K562 (cell line): ENCODE data around the gene OR56B1.

Experiments
- CTCF ChIP-seq, 3 experiments: IDR thresholded peaks in 2 of 3; conservative IDR thresholded peaks in 1 of 3; 2 replicates each; pipeline ENCODE4 v1.5.1; 2011 to 2012; ENCODE audit warnings: low read length in 3 of 3, mild to moderate bottlenecking in 3 of 3, control low read depth in 2 of 3, improper control_type of control experiment in 1 of 3, inconsistent platforms in 1 of 3, low read depth in 1 of 3, mixed read lengths in 1 of 3, moderate library complexity in 1 of 3; ENCODE audit not compliant: insufficient read depth in 2 of 3
- ERF ChIP-seq: fragments of 450-650 bp; formaldehyde crosslinking; IDR thresholded peaks from 2 replicates; pipeline ENCODE4 v1.4.0; 2020; ENCODE audit warnings: mild to moderate bottlenecking, mixed read lengths
- JUN ChIP-seq, 2 experiments: sonication (generic) in 1 of 2; formaldehyde crosslinking in 1 of 2; IDR thresholded peaks; 2 replicates each; pipeline versions ENCODE4 v1.6.1 to v1.8.0; 2012 to 2022; ENCODE audit warnings: borderline replicate concordance in 2 of 2, mild to moderate bottlenecking in 2 of 2, improper control_type of control experiment in 1 of 2, low read depth in 1 of 2, low read length in 1 of 2, missing genetic modification reagents in 1 of 2
- JUND ChIP-seq, 2 experiments: IDR thresholded peaks; 2 replicates in 1 of 2; 3 replicates in 1 of 2; pipeline ENCODE4 v1.6.1; 2011; ENCODE audit warnings: borderline replicate concordance in 2 of 2, low read depth in 2 of 2, low read length in 2 of 2, improper control_type of control experiment in 1 of 2, missing biosample characterization in 1 of 2, missing genetic modification characterization in 1 of 2, missing genetic modification reagents in 1 of 2
- NFRKB ChIP-seq: fragments of 450-650 bp; IDR thresholded peaks from 2 replicates; pipeline ENCODE4 v1.6.1; 2016; ENCODE audit warnings: low read depth
- NR2C2 ChIP-seq, 2 experiments: fragments of 200-800 bp in 1 of 2; sonication (Bioruptor generic) in 1 of 2; sonication (generic) in 1 of 2; formaldehyde crosslinking in 1 of 2; IDR thresholded peaks; 2 replicates each; pipeline versions ENCODE4 v1.6.1 to v1.8.0; 2016 to 2022; ENCODE audit warnings: mild to moderate bottlenecking in 1 of 2, missing compliant biosample characterization in 1 of 2, missing genetic modification characterization in 1 of 2, missing genetic modification reagents in 1 of 2
- PCBP2 ChIP-seq: fragments of 200-400 bp; formaldehyde crosslinking; IDR thresholded peaks from 2 replicates; pipeline ENCODE4 v1.6.1; 2018; ENCODE audit warnings: low read length, low read depth, mild to moderate bottlenecking, moderate library complexity; ENCODE audit not compliant: poor library complexity, severe bottlenecking
- SMAD4 ChIP-seq: fragments of 250-450 bp; sonication (Bioruptor Pico); conservative IDR thresholded peaks from 2 replicates; pipeline ENCODE4 v1.8.0; 2021; ENCODE audit warnings: inconsistent platforms, mild to moderate bottlenecking, moderate library complexity
- ZBTB43 ChIP-seq: sonication (generic); formaldehyde crosslinking; IDR thresholded peaks from 2 replicates; pipeline ENCODE4 v1.8.0; 2023; ENCODE audit warnings: mild to moderate bottlenecking, missing genetic modification reagents
- TF ChIP-seq, protein P1 (sequence below): sonication (generic); formaldehyde crosslinking; IDR thresholded peaks from 2 replicates; pipeline ENCODE4 v1.8.1; 2023; ENCODE audit warnings: missing genetic modification reagents, mild to moderate bottlenecking, borderline replicate concordance
- TF ChIP-seq, protein P2 (sequence below): sonication (generic); formaldehyde crosslinking; IDR thresholded peaks from 2 replicates; pipeline ENCODE4 v1.4.0; 2020; ENCODE audit warnings: mild to moderate bottlenecking, missing genetic modification reagents
- TF ChIP-seq, protein P3 (sequence below): fragments of 250-450 bp; sonication (Bioruptor Pico); IDR thresholded peaks from 2 replicates; pipeline ENCODE4 v1.8.0; 2021; ENCODE audit warnings: borderline replicate concordance, mild to moderate bottlenecking, moderate library complexity; ENCODE audit not compliant: poor library complexity, severe bottlenecking
- TF ChIP-seq, protein P4 (sequence below): sonication (generic); formaldehyde crosslinking; IDR thresholded peaks from 2 replicates; pipeline ENCODE4 v1.8.0; 2022; ENCODE audit warnings: mild to moderate bottlenecking, missing genetic modification reagents, borderline replicate concordance

DNA sequence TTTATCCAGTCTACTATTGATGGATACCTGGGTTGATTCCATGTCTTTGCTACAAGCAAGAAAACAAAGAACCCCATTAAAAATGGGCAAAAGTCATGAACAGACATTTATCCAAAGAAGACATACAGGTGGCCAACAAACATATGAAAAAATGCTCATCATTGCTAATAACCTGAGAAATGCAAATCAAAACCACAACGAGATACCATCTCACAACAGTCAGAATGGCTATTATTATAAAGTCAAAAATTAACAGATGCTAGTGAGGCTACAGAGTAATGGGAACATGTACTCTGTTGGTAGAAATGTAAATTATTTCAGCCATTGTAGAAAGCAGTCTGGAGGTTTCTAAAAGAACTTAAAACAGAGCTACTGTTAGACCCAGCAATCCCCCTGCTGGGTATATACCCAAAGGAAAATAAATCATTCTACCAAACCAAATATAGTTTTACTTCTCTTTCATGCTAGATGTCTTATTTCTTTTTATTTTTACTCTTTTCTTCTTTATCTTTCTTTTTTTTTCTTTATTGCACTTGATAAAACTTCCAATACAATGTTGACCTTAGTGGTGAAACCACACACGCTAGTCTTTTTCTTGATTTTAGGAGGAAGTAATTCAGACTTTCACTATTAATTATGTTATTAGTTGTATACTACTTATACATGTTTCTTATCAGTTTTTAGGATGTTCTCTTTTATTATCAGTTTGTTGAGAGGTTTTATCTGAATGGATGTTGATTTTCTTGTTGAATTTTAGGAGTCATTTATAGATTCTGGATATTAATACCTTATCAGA is 32.3 kb upstream of the OR56B1 start:
- no peak for TF ChIP-seq NFRKB
- TF ChIP-seq, protein P1, sequence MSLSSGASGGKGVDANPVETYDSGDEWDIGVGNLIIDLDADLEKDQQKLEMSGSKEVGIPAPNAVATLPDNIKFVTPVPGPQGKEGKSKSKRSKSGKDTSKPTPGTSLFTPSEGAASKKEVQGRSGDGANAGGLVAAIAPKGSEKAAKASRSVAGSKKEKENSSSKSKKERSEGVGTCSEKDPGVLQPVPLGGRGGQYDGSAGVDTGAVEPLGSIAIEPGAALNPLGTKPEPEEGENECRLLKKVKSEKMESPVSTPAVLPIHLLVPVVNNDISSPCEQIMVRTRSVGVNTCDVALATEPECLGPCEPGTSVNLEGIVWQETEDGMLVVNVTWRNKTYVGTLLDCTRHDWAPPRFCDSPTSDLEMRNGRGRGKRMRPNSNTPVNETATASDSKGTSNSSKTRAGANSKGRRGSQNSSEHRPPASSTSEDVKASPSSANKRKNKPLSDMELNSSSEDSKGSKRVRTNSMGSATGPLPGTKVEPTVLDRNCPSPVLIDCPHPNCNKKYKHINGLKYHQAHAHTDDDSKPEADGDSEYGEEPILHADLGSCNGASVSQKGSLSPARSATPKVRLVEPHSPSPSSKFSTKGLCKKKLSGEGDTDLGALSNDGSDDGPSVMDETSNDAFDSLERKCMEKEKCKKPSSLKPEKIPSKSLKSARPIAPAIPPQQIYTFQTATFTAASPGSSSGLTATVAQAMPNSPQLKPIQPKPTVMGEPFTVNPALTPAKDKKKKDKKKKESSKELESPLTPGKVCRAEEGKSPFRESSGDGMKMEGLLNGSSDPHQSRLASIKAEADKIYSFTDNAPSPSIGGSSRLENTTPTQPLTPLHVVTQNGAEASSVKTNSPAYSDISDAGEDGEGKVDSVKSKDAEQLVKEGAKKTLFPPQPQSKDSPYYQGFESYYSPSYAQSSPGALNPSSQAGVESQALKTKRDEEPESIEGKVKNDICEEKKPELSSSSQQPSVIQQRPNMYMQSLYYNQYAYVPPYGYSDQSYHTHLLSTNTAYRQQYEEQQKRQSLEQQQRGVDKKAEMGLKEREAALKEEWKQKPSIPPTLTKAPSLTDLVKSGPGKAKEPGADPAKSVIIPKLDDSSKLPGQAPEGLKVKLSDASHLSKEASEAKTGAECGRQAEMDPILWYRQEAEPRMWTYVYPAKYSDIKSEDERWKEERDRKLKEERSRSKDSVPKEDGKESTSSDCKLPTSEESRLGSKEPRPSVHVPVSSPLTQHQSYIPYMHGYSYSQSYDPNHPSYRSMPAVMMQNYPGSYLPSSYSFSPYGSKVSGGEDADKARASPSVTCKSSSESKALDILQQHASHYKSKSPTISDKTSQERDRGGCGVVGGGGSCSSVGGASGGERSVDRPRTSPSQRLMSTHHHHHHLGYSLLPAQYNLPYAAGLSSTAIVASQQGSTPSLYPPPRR (CRISPR knock-in tag), result no peak
- no peak for TF ChIP-seq ZBTB43 (CRISPR knock-in tag)
- TF ChIP-seq, protein P2, sequence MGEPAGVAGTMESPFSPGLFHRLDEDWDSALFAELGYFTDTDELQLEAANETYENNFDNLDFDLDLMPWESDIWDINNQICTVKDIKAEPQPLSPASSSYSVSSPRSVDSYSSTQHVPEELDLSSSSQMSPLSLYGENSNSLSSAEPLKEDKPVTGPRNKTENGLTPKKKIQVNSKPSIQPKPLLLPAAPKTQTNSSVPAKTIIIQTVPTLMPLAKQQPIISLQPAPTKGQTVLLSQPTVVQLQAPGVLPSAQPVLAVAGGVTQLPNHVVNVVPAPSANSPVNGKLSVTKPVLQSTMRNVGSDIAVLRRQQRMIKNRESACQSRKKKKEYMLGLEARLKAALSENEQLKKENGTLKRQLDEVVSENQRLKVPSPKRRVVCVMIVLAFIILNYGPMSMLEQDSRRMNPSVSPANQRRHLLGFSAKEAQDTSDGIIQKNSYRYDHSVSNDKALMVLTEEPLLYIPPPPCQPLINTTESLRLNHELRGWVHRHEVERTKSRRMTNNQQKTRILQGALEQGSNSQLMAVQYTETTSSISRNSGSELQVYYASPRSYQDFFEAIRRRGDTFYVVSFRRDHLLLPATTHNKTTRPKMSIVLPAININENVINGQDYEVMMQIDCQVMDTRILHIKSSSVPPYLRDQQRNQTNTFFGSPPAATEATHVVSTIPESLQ (CRISPR knock-in tag), result no peak
- no peak for TF ChIP-seq SMAD4 (CRISPR knock-in tag)
- TF ChIP-seq JUND (IDR thresholded peaks at IDR 0.05; ENCODE audit: borderline replicate concordance, low read depth, low read length), result no peak
- no peak for TF ChIP-seq JUND (tag; IDR thresholded peaks at IDR 0.05; ENCODE audit: borderline replicate concordance, low read depth, low read length)
- no peak for TF ChIP-seq ERF (CRISPR knock-in tag)
- TF ChIP-seq CTCF (IDR thresholded peaks at IDR 0.05 in 2 of 3, conservative IDR thresholded peaks at IDR 0.05 in 1 of 3; ENCODE audit: insufficient read depth in 2 of 3, low read depth in 1 of 3, low read length in 3 of 3), result no peak
- TF ChIP-seq, protein P3, sequence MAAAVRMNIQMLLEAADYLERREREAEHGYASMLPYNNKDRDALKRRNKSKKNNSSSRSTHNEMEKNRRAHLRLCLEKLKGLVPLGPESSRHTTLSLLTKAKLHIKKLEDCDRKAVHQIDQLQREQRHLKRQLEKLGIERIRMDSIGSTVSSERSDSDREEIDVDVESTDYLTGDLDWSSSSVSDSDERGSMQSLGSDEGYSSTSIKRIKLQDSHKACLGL (CRISPR knock-in tag), result no peak
- TF ChIP-seq JUN (IDR thresholded peaks at IDR 0.05; ENCODE audit: borderline replicate concordance, low read depth, low read length), result no peak
- no peak for TF ChIP-seq JUN (CRISPR knock-in tag; IDR thresholded peaks at IDR 0.05; ENCODE audit: borderline replicate concordance)
- TF ChIP-seq NR2C2 (CRISPR knock-in tag; IDR thresholded peaks at IDR 0.05), result no peak
- TF ChIP-seq NR2C2 (tag; IDR thresholded peaks at IDR 0.05), result no peak
- no peak for TF ChIP-seq PCBP2
- TF ChIP-seq, protein P4, sequence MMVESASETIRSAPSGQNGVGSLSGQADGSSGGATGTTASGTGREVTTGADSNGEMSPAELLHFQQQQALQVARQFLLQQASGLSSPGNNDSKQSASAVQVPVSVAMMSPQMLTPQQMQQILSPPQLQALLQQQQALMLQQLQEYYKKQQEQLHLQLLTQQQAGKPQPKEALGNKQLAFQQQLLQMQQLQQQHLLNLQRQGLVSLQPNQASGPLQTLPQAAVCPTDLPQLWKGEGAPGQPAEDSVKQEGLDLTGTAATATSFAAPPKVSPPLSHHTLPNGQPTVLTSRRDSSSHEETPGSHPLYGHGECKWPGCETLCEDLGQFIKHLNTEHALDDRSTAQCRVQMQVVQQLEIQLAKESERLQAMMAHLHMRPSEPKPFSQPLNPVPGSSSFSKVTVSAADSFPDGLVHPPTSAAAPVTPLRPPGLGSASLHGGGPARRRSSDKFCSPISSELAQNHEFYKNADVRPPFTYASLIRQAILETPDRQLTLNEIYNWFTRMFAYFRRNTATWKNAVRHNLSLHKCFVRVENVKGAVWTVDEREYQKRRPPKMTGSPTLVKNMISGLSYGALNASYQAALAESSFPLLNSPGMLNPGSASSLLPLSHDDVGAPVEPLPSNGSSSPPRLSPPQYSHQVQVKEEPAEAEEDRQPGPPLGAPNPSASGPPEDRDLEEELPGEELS, result no peak
